Tibial nerve (tissue), 4 donors: ENCODE data around the gene NOXRED1. TPM values are rescaled to one million over a fixed set of nuclear protein-coding genes. Genes with fewer than 3 reads are reported as not detected.

Experiments
- DNase-seq, 2 donors: peaks; one replicate each; pipeline ENCODE4 v3.0.0-alpha.2; 2019; ENCODE audit warnings: low spot score in 2 of 2
- H3K27ac ChIP-seq, 4 donors: fragments of 200-600 bp; sonication (generic) in 3 of 4; one replicate each; pipeline ENCODE4 v1.5.1; 2017 to 2019; ENCODE audit warnings: mild to moderate bottlenecking in 1 of 4
- H3K27me3 ChIP-seq, 2 donors: fragments of 200-600 bp; sonication (generic) in 1 of 2; one replicate each; pipeline versions ENCODE4 v1.5.1 to v1.6.0; 2017 to 2019
- H3K36me3 ChIP-seq, 3 donors: fragments of 200-600 bp; sonication (generic); one replicate each; pipeline ENCODE4 v1.5.1; 2018 to 2019
- H3K4me1 ChIP-seq, 4 donors: fragments of 200-600 bp; sonication (generic) in 3 of 4; one replicate each; pipeline ENCODE4 v1.5.1; 2017 to 2019
- H3K4me3 ChIP-seq, 4 donors: fragments of 200-600 bp; sonication (generic) in 3 of 4; one replicate each; pipeline ENCODE4 v1.5.1; 2017 to 2019; ENCODE audit warnings: mild to moderate bottlenecking in 1 of 4, moderate library complexity in 1 of 4
- H3K9me3 ChIP-seq, 4 donors: fragments of 200-600 bp; sonication (generic) in 3 of 4; one replicate each; pipeline ENCODE4 v1.5.1; 2017 to 2019
- EP300 ChIP-seq, 2 donors: sonication (generic); formaldehyde crosslinking; IDR thresholded peaks; one replicate each; pipeline ENCODE4 v1.6.1; 2017; ENCODE audit warnings: antibody characterized with exemption in 2 of 2, mild to moderate bottlenecking in 1 of 2
- POLR2A ChIP-seq, 2 donors: fragments of 450-650 bp; IDR thresholded peaks; one replicate each; pipeline ENCODE4 v1.6.1; 2017; ENCODE audit warnings: antibody characterized with exemption in 2 of 2, mild to moderate bottlenecking in 2 of 2, moderate library complexity in 2 of 2
- WGBS, 2 donors: methylation state at CpG; one replicate each; pipeline ENCODE4 v1.1.5; 2018; 5-methylcytosine and 5-hydroxymethylcytosine counted together
- small RNA-seq: library from RNA; depleted of rRNA; stranded (forward); fragments of <200 nt; gene quantifications from one replicate; pipeline ENCODE3, GENCODE V24; 2016
- total RNA-seq, 4 donors: library from RNA; depleted of rRNA; stranded (reverse); fragments of >200 nt; gene quantifications; one replicate each; pipeline ENCODE4 v1.1.0, GENCODE V29; 2016
- TF ChIP-seq, protein P1 (sequence below), 5 experiments: fragments of 200-600 bp in 3 of 5; fragments of 450-650 bp in 2 of 5; sonication (generic) in 3 of 5; IDR thresholded peaks; one replicate each; pipeline ENCODE4 v1.5.1; 2016 to 2019; ENCODE audit warnings: antibody characterized with exemption in 5 of 5, mild to moderate bottlenecking in 3 of 5, moderate library complexity in 2 of 5

Gene NOXRED1
- total RNA-seq, 4 donors from 2014 or later, result 9.0 TPM; not detected in 3

DNA sequence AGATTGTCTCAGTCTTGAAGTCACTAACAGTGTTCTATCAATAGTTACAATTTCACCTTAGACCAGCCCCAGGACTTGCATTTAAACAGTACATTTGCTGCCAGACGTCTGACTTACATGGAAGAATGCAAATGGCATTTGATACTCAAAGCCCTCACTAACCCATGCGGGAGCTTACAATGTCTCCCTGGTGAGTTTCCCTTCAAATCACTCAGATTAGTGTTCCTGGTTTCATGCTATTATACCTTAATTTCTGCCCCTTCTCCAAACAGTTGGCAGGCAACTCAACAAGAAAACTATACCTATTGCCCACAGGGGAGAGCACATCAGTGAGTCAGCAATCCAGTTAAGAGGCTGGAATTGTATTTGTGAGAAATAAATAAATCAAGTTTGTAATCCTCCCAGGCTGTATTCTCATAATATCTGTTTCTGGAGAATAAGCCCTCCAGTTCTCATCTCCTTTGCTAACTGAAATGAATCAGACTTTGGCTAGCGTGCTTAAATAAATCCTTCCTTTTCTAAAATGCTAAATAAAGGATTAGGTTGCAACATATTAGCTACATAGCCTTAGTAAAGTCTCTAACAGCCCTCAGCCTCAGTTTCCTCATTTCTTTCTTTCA is 78.8 kb downstream of the NOXRED1 start:
- no peak overlapping the region for H3K4me3 ChIP-seq
- no peaks in the 10 kb centered on the region for H3K4me1 ChIP-seq
- TF ChIP-seq, protein P1, sequence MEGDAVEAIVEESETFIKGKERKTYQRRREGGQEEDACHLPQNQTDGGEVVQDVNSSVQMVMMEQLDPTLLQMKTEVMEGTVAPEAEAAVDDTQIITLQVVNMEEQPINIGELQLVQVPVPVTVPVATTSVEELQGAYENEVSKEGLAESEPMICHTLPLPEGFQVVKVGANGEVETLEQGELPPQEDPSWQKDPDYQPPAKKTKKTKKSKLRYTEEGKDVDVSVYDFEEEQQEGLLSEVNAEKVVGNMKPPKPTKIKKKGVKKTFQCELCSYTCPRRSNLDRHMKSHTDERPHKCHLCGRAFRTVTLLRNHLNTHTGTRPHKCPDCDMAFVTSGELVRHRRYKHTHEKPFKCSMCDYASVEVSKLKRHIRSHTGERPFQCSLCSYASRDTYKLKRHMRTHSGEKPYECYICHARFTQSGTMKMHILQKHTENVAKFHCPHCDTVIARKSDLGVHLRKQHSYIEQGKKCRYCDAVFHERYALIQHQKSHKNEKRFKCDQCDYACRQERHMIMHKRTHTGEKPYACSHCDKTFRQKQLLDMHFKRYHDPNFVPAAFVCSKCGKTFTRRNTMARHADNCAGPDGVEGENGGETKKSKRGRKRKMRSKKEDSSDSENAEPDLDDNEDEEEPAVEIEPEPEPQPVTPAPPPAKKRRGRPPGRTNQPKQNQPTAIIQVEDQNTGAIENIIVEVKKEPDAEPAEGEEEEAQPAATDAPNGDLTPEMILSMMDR (IDR thresholded peaks at IDR 0.05), result no peak
- TF ChIP-seq POLR2A (IDR thresholded peaks at IDR 0.05) (no peak), EP300 (IDR thresholded peaks at IDR 0.05) (no peak)
- H3K27ac ChIP-seq, result no peak overlapping the region
- DNase-seq, result no peak
- no peaks in the 10 kb centered on the region for H3K9me3 ChIP-seq
- no peaks in the 10 kb centered on the region for H3K27me3 ChIP-seq
- peaks cover 0 to 54% (median 6%) of the 10 kb centered on the region in 3 donors for H3K36me3 ChIP-seq
- WGBS, 2 donors, result 71 to 78% methylated on average over 3 of the region's 3 CpGs

Small RNA genes within 50 kb of the gene (small RNA-seq; reads per million reads assigned to genes)
- not detected for gene RF00404

Other genes starting within 250 kb of the NOXRED1 start
- not detected for gene TMEM63C, start 241.7 kb downstream of the NOXRED1 start, total RNA-seq
- not detected for gene NGB, start 152.3 kb downstream of the NOXRED1 start, total RNA-seq
- 10 to 100 TPM; 23.9 to 38.7 (median 28.9) TPM for gene POMT2, start 102.6 kb downstream of the NOXRED1 start, total RNA-seq
- 10 to 100 TPM in 3 of 4 donors, 1 to 10 TPM in 1; 9.4 to 24.7 (median 14.6) TPM for gene GSTZ1, start 102.5 kb downstream of the NOXRED1 start, total RNA-seq
- 10 to 100 TPM; 11.7 to 14.0 (median 12.4) TPM for gene TMED8, start 46.4 kb downstream of the NOXRED1 start, total RNA-seq
- gene SAMD15, start 46.1 kb downstream of the NOXRED1 start, total RNA-seq, result 1 to 10 TPM in 3 of 4 donors, not detected in 1; 1.1 to 3.1 (median 1.5) TPM
- gene VIPAS39, start 34.1 kb upstream of the NOXRED1 start, total RNA-seq, result 10 to 100 TPM; 10.5 to 24.0 (median 16.2) TPM
- gene AHSA1, start 34.6 kb upstream of the NOXRED1 start, total RNA-seq, result 100 to 1,000 TPM in 2 of 4 donors, 10 to 100 TPM in 2; 58.5 to 146 (median 102) TPM
- gene ISM2, start 75.3 kb upstream of the NOXRED1 start, total RNA-seq, result under 1 TPM in 1 of 4 donors, not detected in 3; 0.44 TPM
- 10 to 100 TPM; 25.5 to 45.2 (median 29.7) TPM for gene SPTLC2, start 193.1 kb upstream of the NOXRED1 start, total RNA-seq